Ovary (tissue), 9 donors: ENCODE data around the gene IRF9. TPM values are rescaled to one million over a fixed set of nuclear protein-coding genes. Genes with fewer than 3 reads are reported as not detected.

Source experiments
- DNase-seq, 5 donors: peaks; one replicate each; pipeline ENCODE4 v3.0.0-alpha.2; 2019 to 2020
- H3K27ac ChIP-seq, 2 donors: fragments of 200-600 bp; one replicate each; pipeline versions ENCODE4 v1.5.1 to v1.8.0; 2019 to 2022
- H3K27me3 ChIP-seq: fragments of 200-600 bp; one replicate; pipeline ENCODE4 v1.8.0; 2022
- H3K36me3 ChIP-seq: fragments of 200-600 bp; sonication (generic); one replicate; pipeline ENCODE4 v1.5.1; 2019
- H3K4me1 ChIP-seq: one replicate; pipeline ENCODE4 v1.8.1; 2013; ENCODE audit warnings: mild to moderate bottlenecking, moderate library complexity; ENCODE audit not compliant: insufficient read depth
- H3K4me3 ChIP-seq: fragments of 200-600 bp; sonication (generic); one replicate; pipeline ENCODE4 v1.5.1; 2017
- H3K9me3 ChIP-seq, 2 donors: fragments of 200-600 bp in 1 of 2; sonication (generic) in 1 of 2; one replicate each; pipeline versions ENCODE4 v1.5.1 to v1.8.1; 2013 to 2019; ENCODE audit warnings: mild to moderate bottlenecking in 1 of 2, moderate library complexity in 1 of 2
- EP300 ChIP-seq: sonication (generic); formaldehyde crosslinking; IDR thresholded peaks from one replicate; pipeline ENCODE4 v1.6.1; 2017; ENCODE audit warnings: antibody characterized with exemption
- POLR2A ChIP-seq: fragments of 450-650 bp; IDR thresholded peaks from one replicate; pipeline ENCODE4 v1.6.1; 2017; ENCODE audit warnings: antibody characterized with exemption, mild to moderate bottlenecking, moderate library complexity
- WGBS, 3 donors: extraction: QIAGEN DNeasy Blood & Tissue Kit in 1 of 3; methylation state at CpG; one replicate each; pipeline versions ENCODE4 v1.1.5 to v1.1.7; 2013 to 2017; 5-methylcytosine and 5-hydroxymethylcytosine counted together
- intact Hi-C, 4 donors: fragments of 100-400 bp; cut with DNase I; formaldehyde crosslinking; loops; one replicate each; pipeline versions ENCODE4 v1.11.0 to v1.15.1; 2022 to 2023
- polyA plus RNA-seq, 2 donors: library from polyadenylated mRNA; stranded (reverse); fragments of 200-250 nt in 1 of 2; fragments of 350-450 nt in 1 of 2; fragmentation: Illumina TruSeq in 1 of 2; extraction: RNeasy Lipid Tissue Mini Kit (QIAGEN cat#74804) in 1 of 2; gene quantifications; one replicate each; pipeline ENCODE4 v1.2.3, GENCODE V29; 2013 to 2014
- total RNA-seq, 7 donors: library from RNA; depleted of rRNA in 2 of 7; stranded (reverse); fragments of >200 nt in 2 of 7; fragmentation: NEBNext Ultra II Directional in 3 of 7; extraction: Animal tissue kit (Norgen Biotek cat#: 25700) in 3 of 7; gene quantifications; one replicate each; pipeline versions ENCODE4 v1.1.0 to v1.2.4, GENCODE V29; 2016 to 2023
- TF ChIP-seq, protein P1 (sequence below), 3 donors: fragments of 450-650 bp in 2 of 3; fragments of 200-600 bp in 1 of 3; IDR thresholded peaks; one replicate each; pipeline versions ENCODE4 v1.5.1 to v1.8.0; 2016 to 2022; ENCODE audit warnings: antibody characterized with exemption in 3 of 3, mild to moderate bottlenecking in 1 of 3
- donor health status: DM: no; HTN: no; CAD: no; lungs with moderate emphysema.
- donor health status: DM: no; HTN: no; CAD: no.
- donor health status: Bipolar disorder and iron deficiency.
- donor health status: DM: yes; HTN: yes; CAD: no.
- donor health status: DM: no; HTN: no; CAD: no.
- donor health status: DM: yes; HTN: yes; CAD: no.

The IRF9 gene
- total and polyA plus RNA-seq, 9 donors: 31.6 to 212 (median 80.4) TPM

DNA sequence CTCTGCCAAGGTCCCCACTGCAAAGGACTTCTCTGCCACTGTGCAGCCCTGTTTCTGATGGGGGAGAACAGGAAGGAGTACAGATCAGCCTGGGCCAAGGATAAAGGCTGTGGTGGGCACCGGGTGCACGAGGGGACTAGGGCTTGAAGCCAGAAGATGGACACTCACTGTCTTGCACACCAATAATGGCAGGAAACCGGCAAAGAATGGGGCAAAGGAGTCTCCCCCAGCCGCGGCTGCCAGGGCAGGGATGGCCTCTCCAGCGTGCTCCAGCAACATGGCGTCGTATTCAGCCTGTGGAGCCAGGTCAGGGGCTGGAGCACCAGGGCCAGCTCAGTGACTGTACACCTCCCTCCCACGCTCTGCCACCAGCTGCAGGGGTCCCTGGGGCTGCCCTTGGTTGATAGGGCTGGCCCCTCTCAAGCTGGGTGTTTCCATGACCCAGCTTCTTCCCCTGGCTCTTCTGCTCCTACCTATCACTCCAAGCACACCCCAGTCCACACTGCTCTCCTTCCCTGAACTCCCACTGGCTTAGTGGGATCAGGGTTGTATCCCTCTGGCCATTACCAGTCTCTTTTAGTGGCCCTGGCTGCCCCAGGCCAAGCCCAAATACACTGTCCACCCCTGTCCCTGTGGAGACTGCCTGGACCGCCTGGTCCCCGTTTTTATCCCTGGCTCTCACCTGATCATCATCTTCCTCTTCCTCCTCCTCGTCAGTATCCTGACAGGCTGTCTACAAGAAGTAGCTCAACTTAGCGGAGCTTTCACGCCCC lies 21.2 kb downstream of the IRF9 start:
- Histone ChIP-seq H3K4me1 (no peaks in the 10 kb centered on the region), H3K4me3 (no peak overlapping the region), H3K36me3 (no peaks in the 10 kb centered on the region), H3K27ac (no peak overlapping the region), H3K27me3 (no peaks in the 10 kb centered on the region), H3K9me3 (no peaks in the 10 kb centered on the region)
- TF ChIP-seq, protein P1, sequence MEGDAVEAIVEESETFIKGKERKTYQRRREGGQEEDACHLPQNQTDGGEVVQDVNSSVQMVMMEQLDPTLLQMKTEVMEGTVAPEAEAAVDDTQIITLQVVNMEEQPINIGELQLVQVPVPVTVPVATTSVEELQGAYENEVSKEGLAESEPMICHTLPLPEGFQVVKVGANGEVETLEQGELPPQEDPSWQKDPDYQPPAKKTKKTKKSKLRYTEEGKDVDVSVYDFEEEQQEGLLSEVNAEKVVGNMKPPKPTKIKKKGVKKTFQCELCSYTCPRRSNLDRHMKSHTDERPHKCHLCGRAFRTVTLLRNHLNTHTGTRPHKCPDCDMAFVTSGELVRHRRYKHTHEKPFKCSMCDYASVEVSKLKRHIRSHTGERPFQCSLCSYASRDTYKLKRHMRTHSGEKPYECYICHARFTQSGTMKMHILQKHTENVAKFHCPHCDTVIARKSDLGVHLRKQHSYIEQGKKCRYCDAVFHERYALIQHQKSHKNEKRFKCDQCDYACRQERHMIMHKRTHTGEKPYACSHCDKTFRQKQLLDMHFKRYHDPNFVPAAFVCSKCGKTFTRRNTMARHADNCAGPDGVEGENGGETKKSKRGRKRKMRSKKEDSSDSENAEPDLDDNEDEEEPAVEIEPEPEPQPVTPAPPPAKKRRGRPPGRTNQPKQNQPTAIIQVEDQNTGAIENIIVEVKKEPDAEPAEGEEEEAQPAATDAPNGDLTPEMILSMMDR (IDR thresholded peaks at IDR 0.05): no peak
- no peak for TF ChIP-seq POLR2A
- no peak for TF ChIP-seq EP300
- intact Hi-C loops: no loop called here
- WGBS, 3 donors: 80 to 83% (median 81%) methylated on average over 14 of the region's 14 CpGs
- DNase-seq: no peak

DNA sequence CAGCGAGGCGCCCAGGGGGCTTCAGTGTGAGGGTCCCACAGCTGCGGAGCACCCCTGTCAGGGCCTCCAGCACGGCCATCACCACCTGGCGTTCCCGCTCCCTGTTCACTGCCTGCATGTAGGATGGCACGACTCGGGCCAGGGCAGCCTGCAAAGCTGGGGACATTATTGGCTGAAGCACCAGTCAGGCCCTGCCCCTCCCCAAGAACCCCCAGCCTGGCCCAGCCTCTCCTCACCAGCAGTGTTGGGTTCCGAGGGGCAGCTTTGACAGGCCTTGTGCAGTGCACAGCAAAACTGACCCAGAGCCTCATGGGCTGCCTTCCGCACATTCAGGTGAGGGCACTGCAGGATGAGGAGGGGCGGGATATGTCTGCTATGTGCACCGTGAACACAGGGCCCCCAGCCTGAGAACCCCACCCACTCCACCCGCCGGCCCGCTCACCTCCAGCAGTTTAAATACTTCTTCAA lies 22.0 kb downstream of the IRF9 start:
- H3K4me1 ChIP-seq: peaks cover 2% of the 10 kb centered on the region
- 86 to 88% (median 87%) methylated on average over 14 to 15 of the region's 15 CpGs for whole genome bisulfite sequencing, 3 donors
- H3K4me3 ChIP-seq: no peak overlapping the region
- H3K27ac ChIP-seq: no peak overlapping the region
- H3K36me3 ChIP-seq: no peaks in the 10 kb centered on the region
- DNase-seq: no peak
- intact Hi-C loops: no loop called here
- no peaks in the 10 kb centered on the region for H3K9me3 ChIP-seq
- no peaks in the 10 kb centered on the region for H3K27me3 ChIP-seq
- TF ChIP-seq, protein P1 (IDR thresholded peaks at IDR 0.05): no peak
- TF ChIP-seq POLR2A (no peak), EP300 (no peak)

DNA sequence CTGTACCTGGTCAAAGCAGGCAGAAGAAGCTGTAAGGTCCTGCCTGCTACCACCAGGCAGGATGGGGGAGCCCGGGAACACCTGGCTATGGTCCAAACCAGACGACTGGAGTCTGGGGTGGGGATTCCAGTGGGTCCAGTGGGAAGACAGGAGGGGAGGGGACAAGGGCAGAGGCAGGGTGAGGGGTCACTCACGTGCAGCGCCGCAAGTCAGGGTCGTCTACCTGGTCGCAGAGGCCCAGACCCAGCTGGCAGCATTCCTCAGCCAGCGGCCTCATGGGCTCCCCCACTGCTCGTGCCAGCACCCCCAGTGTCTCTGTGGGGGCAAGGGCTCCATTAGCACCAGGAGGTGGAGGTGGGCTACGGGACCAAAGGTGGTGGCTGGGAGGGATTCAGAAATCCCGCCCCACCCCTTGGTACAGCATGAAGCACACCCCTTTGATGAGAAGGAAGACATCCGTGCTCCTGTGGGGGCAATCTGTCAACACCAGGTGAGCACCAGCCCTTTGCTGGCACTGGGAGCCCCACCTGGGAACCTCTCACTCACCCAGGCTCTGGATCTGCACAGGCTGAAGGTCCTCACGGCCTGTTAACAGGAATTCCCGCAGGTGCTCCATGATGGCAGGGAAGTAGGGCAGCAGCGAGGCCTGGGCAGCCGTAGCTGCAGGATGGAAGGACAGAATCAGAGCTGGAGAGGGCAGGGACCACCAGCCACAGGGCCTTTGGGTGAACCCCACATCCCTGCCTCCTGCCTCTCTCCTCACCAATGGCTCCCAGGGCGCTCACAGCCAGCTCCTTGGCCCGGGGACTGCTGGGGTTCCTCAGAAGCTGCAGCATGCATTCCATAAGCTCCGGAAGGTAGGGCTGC lies 23.3 kb downstream of the IRF9 start:
- TF ChIP-seq EP300 (no peak), POLR2A (no peak)
- TF ChIP-seq, protein P1 (IDR thresholded peaks at IDR 0.05): no peak
- intact Hi-C loops: no loop called here
- Histone ChIP-seq H3K4me3 (no peak overlapping the region), H3K36me3 (no peaks in the 10 kb centered on the region), H3K4me1 (peaks cover 2% of the 10 kb centered on the region), H3K9me3 (no peaks in the 10 kb centered on the region), H3K27ac (no peak overlapping the region), H3K27me3 (no peaks in the 10 kb centered on the region)
- DNase-seq: no peak
- WGBS, 3 donors: 80 to 83% (median 82%) methylated on average over 19 of the region's 19 CpGs

DNA sequence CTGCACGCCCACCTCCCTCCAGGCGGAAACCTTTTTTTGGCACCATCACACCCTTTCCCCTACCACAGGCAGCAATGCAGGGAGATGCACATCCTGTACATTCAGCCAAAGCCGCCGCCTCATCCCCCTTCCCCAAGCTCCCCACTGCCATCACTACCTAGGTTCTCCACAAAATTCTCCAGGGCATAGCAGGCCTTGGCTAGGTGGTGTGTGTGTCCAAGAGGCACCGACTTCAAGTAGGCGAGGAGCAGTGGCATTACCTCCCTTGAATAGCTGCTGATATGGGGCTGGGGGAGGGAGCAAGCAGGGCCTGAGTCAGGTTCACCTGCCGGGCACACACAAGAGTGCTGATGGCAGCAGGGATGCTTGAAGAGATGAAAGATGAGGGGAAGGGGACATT lies 24.0 kb downstream of the IRF9 start:
- no peak overlapping the region for H3K4me3 ChIP-seq
- WGBS, 3 donors: 90 to 96% (median 91%) methylated on average over 7 of the region's 7 CpGs
- no peaks in the 10 kb centered on the region for H3K27me3 ChIP-seq
- no peak for DNase-seq
- peaks cover 2% of the 10 kb centered on the region for H3K4me1 ChIP-seq
- TF ChIP-seq POLR2A (no peak), EP300 (no peak)
- TF ChIP-seq, protein P1 (IDR thresholded peaks at IDR 0.05): no peak
- no peaks in the 10 kb centered on the region for H3K36me3 ChIP-seq
- intact Hi-C loops: no loop called here
- no peak overlapping the region for H3K27ac ChIP-seq
- H3K9me3 ChIP-seq: no peaks in the 10 kb centered on the region
